Astrocyte of the spinal cord (primary cell): ENCODE data around the gene MEGF8.
"Not testable (repeated sequence)": the region's sequence is repeated elsewhere in the genome, so short reads cannot be mapped to it uniquely, and the experiment has no call there.

Experiments used
- DNase-seq: peaks from one replicate; pipeline ENCODE4 v3.0.0; 2011; ENCODE audit warnings: low read depth, low spot score
- H3K4me3 ChIP-seq: 2 replicates; pipeline ENCODE4 v1.5.1; 2011; ENCODE audit warnings: low read depth, mild to moderate bottlenecking, low read length, moderate library complexity
- CTCF ChIP-seq: IDR thresholded peaks from 2 replicates; pipeline ENCODE4 v1.5.1; 2012; ENCODE audit warnings: low read depth, mild to moderate bottlenecking, low read length, inconsistent platforms
- in situ Hi-C: cut with HindIII; loops from 2 replicates; pipeline ENCODE4 v1.10.0; 2017; ENCODE audit warnings: low sequenced_read_pairs

MEGF8 gene

GRCh38 chr19:42328854-42329253 is 3.4 kb downstream of the MEGF8 start:
- TF ChIP-seq CTCF = no peak
- in situ Hi-C loops = no loop called here
- no peak for DNase-seq
- no peak overlapping the region for H3K4me3 ChIP-seq

GRCh38 chr19:42330241-42330711 is 4.8 kb downstream of the MEGF8 start:
- in situ Hi-C loops = no loop called here
- DNase-seq = no peak
- no peak overlapping the region for H3K4me3 ChIP-seq
- TF ChIP-seq CTCF = no peak

- H3K4me3 ChIP-seq, DNase-seq, in situ Hi-C loops: not testable (repeated sequence)
These were observed 5.9 kb downstream of the MEGF8 start for GRCh38 chr19:42331333-42331732.

- no peak for DNase-seq
- in situ Hi-C loops = no loop called here
- TF ChIP-seq CTCF = no peak
- H3K4me3 ChIP-seq = no peak overlapping the region
These were observed 6.6 kb downstream of the MEGF8 start for GRCh38 chr19:42332059-42332458.

- in situ Hi-C loops = no loop called here
- no peak overlapping the region for H3K4me3 ChIP-seq
- no peak for TF ChIP-seq CTCF
- no peak for DNase-seq
These were observed 7.6 kb downstream of the MEGF8 start for GRCh38 chr19:42333018-42333417.

- TF ChIP-seq CTCF = no peak
- H3K4me3 ChIP-seq = no peak overlapping the region
- no peak for DNase-seq
- in situ Hi-C loops = no loop called here
These were observed 8.7 kb downstream of the MEGF8 start for GRCh38 chr19:42333975-42334696.

GRCh38 chr19:42334697-42335373 is 9.4 kb downstream of the MEGF8 start:
- TF ChIP-seq CTCF = no peak
- DNase-seq = no peak
- in situ Hi-C loops = no loop called here
- H3K4me3 ChIP-seq = no peak overlapping the region
